GM12873 (cell line): Measurements from ENCODE around the gene PIP.

Experiments used
- TF ChIP-seq, protein P1 (sequence below): IDR thresholded peaks from 2 replicates; pipeline ENCODE4 v1.5.1; 2012; ENCODE audit warnings: low read depth, mild to moderate bottlenecking, moderate library complexity, low read length, control low read depth; ENCODE audit not compliant: insufficient read depth; ENCODE audit errors: missing control alignments

PIP gene

DNA sequence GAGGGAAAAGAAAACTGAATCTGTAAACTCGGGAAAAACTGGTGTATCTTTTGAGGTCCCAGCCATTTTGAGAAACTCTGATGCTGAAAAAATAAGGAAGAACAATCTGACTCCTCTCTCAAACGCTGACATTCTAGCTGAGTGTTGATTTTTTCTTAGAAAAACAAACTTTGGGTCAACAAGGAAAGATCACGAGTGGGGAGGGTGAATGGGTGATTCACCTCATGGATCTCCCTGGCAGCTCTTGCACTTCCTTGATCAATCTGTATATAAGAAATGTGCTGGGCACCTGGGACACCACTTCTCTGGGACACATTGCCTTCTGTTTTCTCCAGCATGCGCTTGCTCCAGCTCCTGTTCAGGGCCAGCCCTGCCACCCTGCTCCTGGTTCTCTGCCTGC is at the start of gene PIP:
Gene PIP (plus strand): TSS at position 297 of the 400 bp plus-strand sequence. CDS start 40 bp downstream, at position 337.
- TF ChIP-seq, protein P1, sequence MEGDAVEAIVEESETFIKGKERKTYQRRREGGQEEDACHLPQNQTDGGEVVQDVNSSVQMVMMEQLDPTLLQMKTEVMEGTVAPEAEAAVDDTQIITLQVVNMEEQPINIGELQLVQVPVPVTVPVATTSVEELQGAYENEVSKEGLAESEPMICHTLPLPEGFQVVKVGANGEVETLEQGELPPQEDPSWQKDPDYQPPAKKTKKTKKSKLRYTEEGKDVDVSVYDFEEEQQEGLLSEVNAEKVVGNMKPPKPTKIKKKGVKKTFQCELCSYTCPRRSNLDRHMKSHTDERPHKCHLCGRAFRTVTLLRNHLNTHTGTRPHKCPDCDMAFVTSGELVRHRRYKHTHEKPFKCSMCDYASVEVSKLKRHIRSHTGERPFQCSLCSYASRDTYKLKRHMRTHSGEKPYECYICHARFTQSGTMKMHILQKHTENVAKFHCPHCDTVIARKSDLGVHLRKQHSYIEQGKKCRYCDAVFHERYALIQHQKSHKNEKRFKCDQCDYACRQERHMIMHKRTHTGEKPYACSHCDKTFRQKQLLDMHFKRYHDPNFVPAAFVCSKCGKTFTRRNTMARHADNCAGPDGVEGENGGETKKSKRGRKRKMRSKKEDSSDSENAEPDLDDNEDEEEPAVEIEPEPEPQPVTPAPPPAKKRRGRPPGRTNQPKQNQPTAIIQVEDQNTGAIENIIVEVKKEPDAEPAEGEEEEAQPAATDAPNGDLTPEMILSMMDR = no peak

- TF ChIP-seq, protein P1 = no peak
Measured at GRCh38 chr7:143085109-143085508, 46.8 kb upstream of the PIP start.

GRCh38 chr7:143096146-143096545 is 35.7 kb upstream of the PIP start:
- TF ChIP-seq, protein P1 = no peak

DNA sequence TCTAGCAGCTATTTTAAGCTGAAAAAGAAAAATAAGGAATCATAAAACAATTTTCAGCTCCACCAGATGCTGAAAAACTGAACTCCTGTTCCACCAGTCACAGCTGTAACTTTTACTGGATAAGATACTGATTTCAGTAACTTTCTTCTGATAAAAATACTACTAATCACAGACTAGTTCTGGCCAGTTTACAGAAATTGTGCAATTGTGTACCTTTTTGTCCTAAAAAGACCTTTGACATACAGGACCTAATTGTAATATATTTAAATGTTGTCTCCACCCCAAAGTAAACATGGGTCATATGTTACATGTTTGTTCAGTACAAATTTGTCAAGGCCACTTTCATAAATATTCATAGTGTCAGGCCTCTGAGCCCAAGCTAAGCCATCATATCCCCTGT is 27.1 kb upstream of the PIP start:
- TF ChIP-seq, protein P1 = no peak

- TF ChIP-seq, protein P1 = no peak
Measured at GRCh38 chr7:143117395-143117794, 14.5 kb upstream of the PIP start.

DNA sequence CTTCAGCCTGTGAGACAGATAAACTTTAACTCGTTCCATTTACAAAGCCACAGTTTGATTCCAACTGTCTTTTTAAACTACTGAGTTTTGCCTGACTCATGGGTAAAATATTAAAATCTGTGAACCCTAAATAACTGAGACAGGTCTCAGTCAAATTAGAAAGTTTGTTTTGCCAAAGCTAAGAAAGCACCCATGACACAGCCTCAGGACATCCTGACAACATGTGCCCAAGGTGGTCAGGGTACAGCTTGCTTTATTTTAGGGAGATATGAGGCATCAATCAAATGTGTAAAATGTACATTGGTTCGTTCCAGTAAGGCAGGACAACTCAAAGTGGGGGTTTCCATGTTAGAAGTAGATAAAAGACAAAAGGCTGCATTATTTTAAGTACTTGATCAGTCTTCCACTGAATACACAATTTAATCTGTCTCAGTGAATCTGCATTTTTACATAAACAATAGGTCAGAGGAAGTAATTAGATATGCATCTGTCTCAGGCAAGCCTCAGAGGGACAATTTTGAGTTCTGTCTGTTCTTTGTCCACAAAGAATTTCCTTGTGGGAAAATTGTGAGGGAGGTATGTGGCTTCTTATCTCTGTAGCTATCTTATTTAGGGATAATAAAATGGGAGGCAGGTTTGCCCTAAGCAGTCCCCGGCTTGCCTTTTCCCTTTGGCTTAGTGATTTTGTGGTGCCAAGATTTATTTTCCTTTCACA is 11.0 kb upstream of the PIP start:
- TF ChIP-seq, protein P1 = no peak

DNA sequence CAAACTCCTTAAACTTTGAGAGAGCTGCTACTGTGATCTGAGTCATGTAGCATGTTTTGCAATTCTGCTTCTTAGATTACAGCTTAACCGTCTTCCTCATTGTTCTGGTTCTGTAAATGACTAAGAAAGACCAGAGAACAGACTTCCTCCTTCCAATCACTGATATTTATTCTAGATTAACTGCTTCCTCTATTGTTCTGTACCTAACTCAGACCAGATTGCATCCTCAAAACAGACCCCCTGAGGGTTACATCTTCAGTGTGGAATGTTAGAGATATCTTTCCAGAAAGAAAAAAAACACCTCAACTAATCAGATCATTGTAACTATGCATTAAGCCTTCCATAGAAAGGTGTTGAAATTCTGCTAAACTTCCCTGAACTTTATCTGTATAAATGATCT is 5.7 kb upstream of the PIP start:
- TF ChIP-seq, protein P1 = no peak
